ENCODE measurements around the gene SPRR2A.
"Not testable (repeated sequence)": the region's sequence is repeated elsewhere in the genome, so short reads cannot be mapped to it uniquely, and the experiment has no call there.

The SPRR2A gene

DNA sequence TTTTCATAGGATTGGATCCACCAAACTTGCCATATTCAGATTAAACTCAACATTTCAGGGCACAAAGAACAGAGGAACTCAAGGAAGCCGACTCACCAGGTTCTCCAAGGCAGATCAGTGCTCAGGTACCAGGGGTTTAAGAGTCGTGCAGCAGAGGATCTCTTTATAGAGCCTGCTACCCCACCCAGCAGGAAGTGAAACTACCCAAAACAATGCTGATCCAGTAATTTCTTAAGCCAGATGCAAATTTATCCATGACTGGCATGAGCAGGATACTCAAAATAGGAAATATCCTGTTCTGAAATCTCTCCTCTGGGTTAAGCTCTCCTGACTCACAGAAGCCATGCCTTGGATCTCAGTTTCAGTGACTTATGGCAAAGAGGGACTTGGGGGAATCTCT lies at the start of gene SPRR2A:
TSS of gene SPRR2A (minus strand) at position 138 of the 400 bp plus-strand sequence. CDS start 777 bp downstream, outside the sequence.
- DNase-seq: no peak

DNA sequence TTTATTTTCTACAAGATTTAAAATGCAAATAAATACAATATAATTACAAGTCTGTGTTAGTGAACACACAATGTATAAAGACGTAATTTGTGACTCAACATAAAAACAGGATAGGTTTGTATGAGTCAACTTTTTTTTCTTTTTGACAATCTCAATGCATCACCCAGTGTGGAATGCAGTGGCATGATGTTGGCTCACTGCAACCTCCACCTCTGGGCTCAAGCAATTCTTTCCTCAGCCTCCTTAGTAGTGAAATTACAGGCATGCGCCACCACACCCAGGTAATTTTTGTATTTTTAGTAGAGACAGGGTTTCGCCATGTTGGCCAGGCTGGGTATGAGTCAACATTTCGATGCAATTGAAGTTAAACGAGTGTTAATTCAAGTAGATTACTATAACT lies 42.9 kb upstream of the SPRR2A start:
- no peak for DNase-seq

DNA sequence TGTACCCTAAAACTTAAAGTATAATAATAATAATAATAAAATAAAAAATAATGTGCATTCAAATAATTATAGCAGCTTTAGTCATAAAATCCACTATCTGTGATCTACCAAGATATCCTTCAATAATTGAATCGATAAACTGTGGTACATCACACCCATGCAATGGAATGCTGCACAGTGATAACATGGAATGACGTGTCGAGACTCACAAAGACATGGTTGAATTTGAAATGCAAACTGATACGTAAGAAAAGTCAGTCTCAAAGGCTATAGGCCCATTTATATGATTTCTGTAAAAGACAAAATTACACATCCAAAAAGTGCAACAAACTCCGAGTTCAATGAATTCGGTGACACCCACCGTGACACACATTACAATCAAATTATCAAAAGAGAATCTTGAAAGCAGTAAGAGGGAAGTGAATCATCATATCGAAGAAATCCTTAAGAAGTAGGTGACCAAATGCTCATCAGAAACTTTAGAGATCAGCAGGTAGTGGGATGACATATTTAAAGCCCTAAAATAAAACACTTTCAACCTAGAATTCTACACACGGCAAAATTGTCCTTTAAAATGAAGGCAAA lies 42.2 kb upstream of the SPRR2A start:
- DNase-seq: no peak

DNA sequence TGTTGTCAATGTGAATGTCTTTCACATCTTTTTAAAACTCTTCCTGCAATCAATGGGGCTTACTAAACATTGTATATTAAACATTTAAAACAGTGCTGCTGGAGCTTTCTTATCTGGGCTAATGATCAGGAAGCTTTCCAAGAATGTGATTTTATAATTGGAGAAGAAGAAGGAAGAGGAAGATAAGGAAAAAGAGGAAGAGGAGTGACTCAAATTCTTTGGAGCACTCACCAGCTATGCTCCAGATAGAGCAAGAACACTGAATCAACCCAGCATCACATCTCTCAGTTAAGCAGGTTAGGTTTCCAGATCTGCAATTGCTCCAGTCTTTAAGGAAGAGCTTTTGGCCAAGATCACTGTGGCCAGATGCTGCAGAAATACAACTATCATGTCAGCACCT lies 38.5 kb upstream of the SPRR2A start:
- no peak for DNase-seq

DNA sequence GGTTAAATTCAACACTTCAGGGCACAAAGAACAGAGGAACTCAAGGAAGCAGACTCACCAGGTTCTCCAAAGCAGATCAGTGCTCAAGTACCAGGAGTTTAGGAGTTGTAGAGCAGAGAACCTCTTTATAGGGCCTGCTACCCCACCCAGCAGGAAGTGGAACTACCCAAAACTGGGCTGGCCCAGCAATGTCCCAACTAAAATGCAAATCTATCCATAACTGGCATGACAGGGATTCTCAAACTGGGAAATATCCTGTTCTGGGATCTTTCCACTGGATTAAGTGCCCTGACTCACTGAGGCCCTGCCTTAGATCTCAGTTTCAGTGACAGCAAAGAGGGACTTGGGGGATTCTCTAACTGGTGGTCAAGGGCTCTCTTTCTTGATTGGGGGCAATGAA lies 37.1 kb upstream of the SPRR2A start, which contains the start of gene SPRR2E:
TSS of gene SPRR2E (minus strand) at position 101 of the 400 bp plus-strand sequence. CDS start 775 bp downstream, outside the sequence.
- DNase-seq: no peak

DNA sequence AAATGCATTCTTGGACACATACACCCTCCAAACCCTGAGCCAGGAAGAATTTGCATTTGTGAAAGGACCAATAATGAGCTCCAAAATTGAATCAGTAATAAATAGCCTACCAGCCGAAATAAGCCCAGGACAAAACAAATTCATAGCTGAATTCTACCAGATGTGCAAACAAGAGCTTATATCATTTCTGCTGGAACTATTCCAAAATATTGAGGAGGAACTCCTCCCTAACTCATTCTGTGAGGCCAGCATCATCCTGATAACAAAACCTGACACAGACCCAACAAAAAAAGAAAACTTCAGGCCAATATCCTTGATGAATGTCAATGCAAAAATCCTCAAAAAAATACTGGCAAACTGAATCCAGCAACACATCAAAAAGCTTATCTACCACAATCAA lies 30.3 kb upstream of the SPRR2A start:
- no peak for DNase-seq

DNA sequence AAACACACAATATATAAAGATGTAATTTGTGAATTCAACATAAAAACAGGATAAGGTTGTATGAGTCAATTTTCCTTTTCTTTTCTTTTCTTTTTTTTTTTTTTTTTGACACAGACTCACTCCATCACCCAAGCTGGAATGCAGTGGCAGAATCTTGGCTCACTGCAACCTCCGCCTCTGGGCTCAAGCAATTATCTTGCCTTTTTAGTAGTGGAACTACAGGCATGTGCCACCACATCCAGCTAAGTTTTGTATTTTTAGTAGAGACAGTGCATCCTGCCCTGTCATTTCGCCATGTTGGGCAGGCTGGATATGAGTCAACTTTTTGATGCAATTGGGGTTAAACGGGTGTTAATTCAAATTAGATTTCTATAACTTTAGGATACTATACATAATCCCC lies 24.4 kb upstream of the SPRR2A start:
- no peak for DNase-seq

DNA sequence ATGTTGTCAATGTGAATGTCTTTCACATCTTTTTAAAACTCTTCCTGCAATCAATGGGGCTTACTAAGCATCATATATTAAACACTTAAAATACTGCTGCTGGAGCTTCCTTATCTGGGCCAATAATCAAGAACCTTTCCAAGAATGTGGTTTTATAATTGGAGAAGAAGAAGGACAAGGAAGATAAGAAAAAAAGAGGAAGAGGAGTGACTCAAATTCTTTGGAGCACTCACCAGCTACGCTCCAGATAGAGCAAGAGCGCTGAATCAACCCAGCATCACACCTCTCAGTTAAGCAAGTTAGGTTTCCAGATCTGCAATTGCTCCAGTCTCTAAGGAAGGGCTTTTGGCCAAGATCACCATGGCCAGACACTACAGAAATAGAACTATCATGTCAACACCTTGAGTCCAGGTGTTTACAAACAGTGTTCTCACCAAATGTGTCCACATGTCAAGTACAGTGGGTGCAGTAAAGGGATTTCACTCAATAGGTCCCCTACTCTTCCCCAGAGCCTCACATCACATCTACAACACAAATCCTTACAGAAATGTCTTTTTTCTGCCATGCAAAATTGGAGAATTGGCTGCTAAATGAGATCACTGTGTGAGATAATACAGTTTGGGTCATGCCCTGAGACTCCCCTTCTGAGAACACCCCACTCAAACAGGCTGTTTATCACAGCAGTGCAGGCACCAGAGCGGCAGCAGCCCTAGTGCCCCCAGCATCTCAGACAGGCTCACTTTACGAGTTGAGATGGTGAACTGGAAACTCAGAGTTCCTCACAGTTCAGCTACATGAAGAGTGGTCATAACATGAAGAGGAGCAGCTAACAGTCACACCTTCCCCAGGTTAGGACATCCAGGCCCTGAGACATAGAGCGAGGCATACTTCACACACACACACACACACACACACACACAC lies 15.8 kb upstream of the SPRR2A start:
- no peak for DNase-seq

DNA sequence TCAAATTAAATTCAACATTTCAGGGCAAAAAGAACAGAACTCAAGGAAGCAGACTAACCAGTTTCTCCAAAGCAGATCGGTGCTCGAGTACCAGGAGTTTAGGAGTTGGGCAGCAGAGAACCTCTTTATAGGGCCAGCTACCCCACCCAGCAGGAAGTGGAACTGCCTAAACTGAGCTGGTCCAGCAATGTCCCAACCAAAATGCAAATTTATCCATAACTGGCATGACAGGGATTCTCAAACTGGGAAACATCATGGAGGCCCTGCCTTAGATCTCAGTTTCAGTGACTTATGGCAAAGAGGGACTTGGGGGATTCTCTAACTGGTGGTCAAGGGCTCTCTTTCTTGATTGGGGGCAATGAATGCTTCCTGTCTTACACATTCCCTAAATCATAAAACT lies 14.2 kb upstream of the SPRR2A start, which contains the start of gene SPRR2B:
TSS of gene SPRR2B (minus strand) at position 101 of the 400 bp plus-strand sequence. CDS start 772 bp downstream, outside the sequence.
- DNase-seq: no peak

DNA sequence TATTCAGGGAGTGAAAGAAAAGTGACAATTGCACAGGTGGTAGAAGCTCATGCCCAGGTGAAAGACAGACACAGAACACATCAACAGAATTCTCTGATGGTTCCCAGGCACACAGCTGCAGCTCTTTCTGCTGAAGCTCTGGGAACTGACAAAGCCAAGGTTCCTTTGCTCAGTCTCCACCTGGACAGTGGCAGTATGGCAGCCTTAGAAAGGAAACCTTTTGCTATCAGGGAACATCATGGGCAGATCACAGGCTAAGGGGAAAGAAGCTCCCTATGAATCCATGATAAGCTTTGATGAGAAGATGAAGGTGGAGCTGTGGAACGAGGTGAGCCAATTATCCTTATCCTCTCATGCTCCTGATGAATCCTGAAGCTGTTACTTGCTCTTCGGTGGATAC lies 12.9 kb upstream of the SPRR2A start:
- DNase-seq: no peak

DNA sequence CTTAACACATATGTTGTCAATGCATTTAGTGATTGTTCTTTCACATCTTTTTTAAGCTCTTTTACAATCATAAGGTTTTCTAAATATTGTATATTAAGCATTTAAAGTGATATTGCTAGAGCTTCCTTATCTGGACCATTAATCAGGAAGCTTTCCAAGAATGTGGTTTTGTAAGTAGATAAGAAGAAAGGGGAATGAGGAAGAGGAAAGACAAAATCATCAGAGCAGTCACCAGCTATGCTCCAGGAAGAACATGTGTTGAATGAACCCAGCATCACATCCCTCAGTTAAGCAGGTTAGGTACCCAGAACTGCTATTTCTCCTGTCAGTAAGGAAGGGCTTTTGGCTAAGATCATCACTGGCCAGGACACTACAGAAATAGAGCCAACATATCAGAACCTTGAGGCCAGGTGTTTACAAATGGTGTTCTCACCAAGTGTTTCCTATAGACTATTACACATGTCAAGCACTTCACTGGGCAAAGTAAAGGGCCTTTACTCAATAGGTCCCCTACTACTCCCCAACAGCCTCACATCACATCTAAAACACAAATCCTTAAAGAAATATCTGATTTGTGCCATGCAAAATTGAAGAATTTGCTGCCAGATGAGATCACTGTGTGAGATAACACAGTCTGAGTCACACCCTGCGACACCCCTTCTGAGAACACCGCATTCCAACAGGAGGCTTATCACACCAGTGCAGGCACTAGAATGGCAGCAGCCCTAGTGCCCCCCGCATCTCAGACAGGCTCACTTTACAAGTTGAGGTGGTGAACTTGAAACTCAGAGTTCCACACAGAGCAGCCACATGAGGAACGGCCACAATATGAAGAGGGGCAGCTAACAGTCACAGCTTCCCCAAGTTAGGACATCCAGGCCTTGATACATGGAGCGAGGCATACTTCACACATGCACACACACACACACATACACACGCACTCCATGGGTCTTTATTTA lies 1.8 kb upstream of the SPRR2A start:
- DNase-seq: no peak

DNA sequence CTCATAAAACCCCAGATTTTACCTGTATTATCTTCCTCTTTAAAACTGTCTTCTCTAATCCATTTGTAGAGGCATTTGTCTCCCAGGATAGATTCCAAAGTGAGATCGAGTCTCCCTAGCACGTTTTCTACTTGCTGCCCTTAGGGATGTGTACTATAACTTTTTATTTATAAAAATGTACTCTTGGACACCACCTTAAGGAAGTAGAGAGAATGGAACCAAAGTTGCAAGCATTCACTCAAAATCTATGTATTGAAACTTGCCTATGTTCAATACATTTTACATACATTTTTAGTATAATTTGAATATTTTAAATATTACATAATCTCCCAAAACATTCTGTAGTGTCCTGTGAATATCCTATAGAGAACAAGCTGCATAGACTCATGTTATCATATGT lies 842 bp upstream of the SPRR2A start:
- DNase-seq: no peak

DNA sequence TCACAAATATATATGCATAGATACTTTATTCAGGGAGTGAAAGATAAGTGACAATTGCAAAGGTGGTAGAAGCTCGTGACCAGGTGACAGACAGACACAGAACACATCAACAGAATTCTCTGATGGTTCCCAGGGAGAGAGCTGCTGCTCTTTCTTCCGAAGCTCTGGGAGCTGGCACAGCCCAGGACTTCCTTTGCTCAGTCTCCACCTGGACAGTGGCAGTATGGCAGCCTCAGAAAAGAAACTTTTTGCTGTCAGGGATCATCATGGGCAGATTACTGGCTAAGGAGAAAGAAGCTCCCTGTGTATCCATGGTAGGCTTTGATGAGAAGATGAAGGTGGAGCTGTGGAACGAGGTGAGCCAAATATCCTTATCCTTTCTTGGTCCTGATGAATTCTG lies 1.2 kb downstream of the SPRR2A start:
- not testable (repeated sequence) for DNase-seq

DNA sequence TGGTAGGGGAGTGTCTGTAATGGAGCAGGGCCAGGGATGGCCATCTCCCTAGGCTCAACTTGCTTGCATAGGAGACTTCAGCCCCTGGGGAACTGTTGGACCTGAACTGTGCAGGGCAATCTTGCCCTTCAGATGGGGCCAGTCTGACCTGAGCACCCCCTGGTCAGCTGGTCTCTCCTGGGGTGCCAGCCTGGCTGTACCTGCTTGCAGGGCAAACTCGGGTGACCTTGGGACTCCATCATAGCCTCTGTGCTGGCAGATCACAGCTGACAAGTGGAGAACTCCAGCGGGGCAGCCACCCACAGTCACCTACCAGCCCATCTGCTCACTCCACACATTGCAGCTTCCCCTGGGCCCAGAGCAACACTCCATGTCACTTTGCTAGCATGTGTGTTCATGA lies 8.1 kb downstream of the SPRR2A start:
- DNase-seq: no peak

DNA sequence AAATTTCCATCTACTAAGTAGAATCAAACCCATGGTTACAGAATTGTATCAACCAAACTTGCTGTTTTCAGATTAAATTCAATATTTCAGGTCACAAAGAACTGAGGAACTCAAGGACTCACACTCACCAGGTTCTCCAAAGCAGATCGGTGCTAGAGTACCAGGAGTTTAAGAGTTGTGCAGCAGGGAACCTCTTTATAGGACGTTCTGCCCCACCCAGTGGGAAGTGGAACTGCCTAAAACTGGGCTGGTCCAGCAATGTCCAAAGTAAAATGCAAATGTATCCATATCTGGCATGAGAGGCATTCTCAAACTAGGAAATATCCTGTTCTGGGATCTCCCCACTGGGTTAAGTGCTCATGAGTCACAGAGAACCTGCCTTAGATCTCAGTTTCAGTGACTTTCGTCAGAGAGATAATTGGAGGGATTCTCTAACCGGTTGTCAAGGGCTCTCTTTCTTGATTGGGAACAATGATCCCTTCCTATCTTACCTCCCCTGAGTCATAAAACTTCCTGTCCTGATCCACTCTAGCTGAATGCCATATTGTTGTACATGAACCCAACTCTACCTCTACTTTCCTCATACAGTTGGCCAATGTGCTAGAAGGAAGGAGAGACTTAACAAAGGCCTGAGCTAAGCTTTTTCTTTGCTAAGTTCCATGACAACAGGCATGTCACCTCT lies 16.2 kb downstream of the SPRR2A start, which contains the start of gene SPRR2D:
TSS of gene SPRR2D (minus strand) at position 171 of the 682 bp plus-strand sequence. CDS start 774 bp downstream, outside the sequence.
- no peak for DNase-seq

DNA sequence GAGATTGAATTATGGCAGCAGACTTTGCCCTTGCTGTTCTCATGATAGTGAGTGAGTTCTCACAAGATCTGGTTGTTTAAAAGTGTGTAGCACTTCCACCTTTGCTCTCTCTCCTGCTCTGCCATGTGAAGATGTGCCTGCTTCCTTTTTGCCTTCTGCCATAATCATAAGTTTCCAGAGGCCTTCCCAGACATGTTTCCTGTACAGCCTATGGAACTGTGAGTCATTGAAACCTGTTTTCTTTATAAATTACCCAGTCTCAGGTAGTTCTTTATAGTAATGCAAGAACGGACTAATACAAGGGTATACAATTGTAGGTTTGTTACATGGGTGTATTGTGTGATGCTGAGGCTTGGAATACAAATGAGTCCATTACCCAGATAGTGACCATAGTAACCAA lies 22.1 kb downstream of the SPRR2A start:
- DNase-seq: no peak

DNA sequence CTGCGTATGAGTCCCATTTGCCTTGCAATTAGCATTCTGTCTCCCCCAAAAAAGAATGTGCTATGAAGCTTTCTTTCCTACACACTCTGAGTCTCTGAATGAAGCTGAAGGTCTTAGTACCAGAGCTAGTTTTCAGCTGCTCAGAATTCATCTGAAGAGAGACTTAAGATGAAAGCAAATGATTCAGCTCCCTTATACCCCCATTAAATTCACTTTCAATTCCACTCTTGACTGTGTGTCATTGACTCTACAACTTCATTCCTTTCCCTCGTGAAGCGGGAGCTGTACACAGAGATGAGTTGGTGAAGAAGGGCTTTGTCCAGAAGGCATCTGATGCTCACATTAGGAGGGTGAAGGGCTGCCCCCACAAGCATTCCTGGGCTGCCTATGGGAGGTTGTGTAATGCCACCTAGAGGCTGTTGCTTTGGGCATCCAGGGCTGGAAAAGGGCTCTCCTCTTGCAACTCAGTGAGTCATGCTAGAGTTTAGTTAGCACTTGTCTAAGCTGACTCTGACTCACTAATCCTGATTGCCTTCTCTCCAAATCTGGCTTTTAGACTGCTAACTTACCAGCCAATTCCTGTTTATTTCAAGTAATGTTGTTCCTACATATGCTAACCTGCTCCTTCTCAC lies 24.5 kb downstream of the SPRR2A start:
- DNase-seq: no peak

DNA sequence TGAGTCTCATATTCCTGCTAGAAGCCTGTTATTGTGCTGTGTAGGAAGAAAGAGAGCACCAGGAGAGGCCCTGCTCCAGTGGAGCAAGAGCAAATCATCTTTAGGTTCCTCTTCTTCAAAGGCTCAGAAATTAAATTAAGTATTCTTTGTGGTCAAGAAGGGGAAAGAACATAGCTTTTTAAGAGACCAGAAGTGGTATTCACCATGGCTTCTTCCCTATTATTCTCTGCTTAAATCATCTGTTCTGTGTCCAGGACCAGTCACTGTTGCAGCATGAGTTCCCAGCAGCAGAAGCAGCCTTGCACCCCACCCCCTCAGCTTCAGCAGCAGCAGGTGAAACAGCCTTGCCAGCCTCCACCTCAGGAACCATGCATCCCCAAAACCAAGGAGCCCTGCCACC lies 25.2 kb downstream of the SPRR2A start:
- no peak for DNase-seq

DNA sequence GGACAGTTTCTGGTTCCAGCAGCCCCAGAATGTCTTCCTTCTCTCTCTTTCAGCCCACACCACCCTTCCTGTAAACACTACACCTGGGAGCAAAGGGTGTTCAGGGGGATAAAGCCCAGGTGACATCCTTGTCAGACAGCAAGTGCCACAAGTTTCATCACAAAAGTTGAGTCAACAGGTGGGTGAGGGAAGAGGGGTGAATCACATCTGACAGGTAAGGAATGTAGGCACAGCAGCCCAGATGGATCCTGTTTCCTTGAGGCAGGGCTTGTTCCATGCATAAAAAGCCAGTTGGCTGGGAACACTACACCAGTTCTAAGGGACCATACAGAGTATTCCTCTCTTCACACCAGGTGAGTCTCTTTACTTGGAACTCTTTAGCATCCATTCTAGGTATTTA lies 26.4 kb downstream of the SPRR2A start, which contains the start of gene SPRR1B:
TSS of gene SPRR1B (plus strand) at position 309 of the 400 bp plus-strand sequence. CDS start 1,143 bp downstream, outside the sequence.
- DNase-seq: no peak

DNA sequence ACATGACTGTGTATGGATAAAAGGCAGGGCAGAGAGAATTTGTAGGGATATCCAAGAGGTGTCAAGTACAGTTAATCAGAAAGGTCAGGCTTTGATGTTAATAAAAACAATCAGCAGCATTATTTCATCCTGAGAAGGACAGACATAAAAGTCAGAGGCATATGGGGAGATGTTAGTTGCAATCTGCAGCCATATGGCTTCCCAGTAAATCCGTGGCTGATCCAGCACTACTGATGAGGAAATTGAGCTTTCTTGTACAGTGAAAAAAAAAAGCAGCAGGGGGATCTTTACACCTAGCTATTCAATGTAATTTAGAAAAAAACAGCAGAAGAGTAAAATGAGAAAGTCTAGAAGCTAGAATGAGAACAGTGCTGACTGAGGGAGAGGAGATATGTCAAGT lies 28.5 kb downstream of the SPRR2A start:
- DNase-seq: no peak

DNA sequence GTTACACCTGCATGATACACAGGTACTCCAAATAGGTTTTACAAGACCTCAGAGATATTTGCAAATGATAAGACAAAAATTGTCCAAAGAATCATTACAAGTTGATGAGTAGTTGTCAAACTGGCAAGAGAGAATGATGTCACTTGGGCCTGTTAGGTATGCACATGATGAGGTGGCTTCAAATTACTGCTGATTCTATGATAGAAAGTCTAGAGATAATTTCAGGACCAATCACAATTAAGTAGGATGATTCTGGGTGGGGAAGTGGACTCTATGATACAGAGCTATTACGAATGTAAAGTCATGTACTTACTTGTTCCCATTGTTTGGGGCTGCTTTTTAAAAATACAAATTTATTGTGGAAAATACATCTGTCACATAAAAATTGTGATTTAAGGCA lies 31.5 kb downstream of the SPRR2A start:
- no peak for DNase-seq

DNA sequence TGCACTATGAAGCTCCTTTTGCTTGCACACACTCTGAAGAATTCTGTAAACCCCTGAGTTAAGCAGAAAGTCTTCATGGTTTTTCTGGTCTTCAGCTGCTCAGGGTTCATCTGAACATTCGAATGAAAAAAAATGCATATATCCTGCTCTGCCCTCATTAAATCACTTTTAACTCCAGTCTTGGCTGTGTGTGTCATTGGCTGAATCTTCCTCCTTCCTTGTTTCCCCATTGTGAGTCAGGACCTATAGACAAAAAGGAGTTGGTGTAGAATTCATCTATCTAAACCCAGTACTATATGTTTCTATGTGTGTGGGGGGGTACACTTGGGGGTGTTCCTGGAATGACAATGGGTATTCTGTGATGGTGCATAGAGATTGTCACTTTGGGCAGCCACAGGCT lies 32.9 kb downstream of the SPRR2A start:
- DNase-seq: no peak
